HG02970 (cell line): ENCODE data around the gene BAG3.

Experiments
- ATAC-seq: cut with Tn5 transposase; IDR thresholded peaks from one replicate; pipeline ENCODE4 v1.9.1; 2021; ENCODE audit warnings: mild to moderate bottlenecking, moderate library complexity, moderate number of reproducible peaks; ENCODE audit not compliant: unreplicated experiment, low FRiP score

The BAG3 gene

GRCh38 chr10:119723624-119724023 is 72.4 kb downstream of the BAG3 start:
- ATAC-seq = no peak

GRCh38 chr10:119724593-119725516 is 73.7 kb downstream of the BAG3 start:
- ATAC-seq = no peak

DNA sequence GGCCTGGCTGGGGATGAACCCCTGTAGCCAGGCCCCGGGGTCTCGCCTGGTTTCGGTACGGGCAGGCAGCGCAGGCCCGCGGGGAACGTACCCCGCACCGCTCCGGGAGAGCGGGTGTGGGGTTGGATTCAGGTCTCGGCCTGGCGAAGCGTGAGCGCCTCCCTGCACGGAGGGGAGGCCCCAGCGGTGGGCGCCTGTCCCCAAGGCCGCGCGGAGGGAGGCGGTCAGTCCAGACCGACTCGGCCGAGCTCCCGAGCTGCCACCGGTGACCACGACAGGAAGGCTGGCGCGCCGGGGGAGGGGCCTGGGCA is 74.3 kb downstream of the BAG3 start:
- no peak for ATAC-seq

GRCh38 chr10:119725828-119726675 is 74.9 kb downstream of the BAG3 start, which contains the start of gene INPP5F:
INPP5F (plus strand) TSS chr10:119726050; CDS start chr10:119726263, 213 bp downstream.
- peak; percentile 92 for ATAC-seq

- no peak for ATAC-seq
Observed at GRCh38 chr10:119726676-119727261, 75.6 kb downstream of the BAG3 start.
